Measurements from ENCODE around the gene HTR7.

HTR7 gene

DNA sequence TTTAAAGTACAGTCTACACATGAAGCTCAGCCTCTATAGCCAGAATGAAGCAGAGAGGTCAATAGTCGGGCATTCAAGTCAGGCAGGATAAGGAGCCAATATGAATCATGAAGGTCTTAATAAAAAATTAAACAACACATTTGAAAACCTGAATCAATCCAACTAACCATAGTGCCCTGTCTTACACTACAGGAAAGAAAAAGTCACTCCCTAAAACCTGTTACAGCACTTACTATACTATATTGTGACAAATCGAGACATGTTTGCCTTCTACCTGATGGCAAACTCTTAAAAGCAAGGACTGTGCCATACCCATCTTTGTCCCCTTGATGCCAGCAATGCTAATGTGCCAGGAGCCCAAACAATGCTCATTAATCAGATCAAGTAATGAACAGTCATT is 117.6 kb downstream of the HTR7 start:
- DNase-seq (ENCODE audit: low read depth in 2 of 2) = no peak

DNA sequence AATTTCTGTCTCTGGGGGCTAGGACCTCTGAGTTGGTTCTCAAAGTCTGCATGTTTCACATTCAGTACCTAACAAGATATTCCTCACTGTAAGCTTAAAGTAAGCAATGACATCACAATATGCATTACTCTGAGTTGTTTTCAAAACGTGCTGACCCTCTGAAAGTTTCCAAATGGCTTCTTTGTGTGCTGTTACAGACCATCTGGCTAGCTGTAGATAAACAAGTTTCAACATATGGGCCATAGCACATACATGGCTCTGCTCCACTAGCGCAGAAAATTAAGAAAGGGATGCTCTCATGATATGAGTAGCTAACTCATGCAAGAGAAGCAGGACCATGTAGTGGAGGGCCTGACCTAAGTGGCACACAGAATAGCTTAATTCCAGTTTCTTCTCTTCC is 119.0 kb downstream of the HTR7 start:
- DNase-seq (ENCODE audit: low read depth in 2 of 2) = no peak

DNA sequence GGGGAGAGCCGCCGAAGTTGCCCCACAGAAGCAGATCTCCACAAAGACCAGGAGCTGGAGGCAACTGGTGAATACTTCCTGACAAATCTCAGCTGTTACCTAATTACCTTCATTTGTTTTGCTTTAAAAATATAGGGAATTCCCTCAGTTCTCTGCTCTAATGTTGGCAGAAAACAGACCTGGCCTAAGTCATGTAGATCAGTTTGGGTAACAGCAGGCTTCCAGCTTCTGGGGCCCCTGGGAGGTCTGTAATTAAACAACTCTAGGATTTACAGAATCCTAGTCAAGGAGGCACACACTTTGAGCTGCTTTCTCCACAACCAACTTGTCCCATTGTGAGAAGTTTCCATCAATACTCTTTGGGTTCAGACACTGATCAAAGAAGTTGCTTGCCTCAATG is 123.4 kb downstream of the HTR7 start:
- no peak for DNase-seq (ENCODE audit: low read depth in 2 of 2)

DNA sequence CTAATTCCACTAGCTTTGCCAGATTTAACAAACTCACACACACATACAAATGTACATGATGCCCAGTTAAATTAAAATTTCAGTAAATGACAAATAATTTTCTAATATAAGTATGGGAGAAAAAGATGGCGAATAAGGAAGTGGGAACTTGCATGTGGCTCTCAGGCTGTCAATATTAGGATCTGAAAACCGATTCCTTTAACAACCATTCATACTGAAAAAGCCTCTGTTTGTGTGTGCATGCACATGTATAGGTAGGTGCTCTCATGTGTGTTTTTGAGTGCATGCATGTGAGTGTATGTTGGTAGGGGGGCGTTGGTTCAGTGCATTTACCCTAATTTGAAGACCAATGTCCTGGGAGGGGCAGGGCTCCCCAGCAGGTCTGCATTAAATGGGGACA is 125.3 kb downstream of the HTR7 start:
- DNase-seq (ENCODE audit: low read depth in 2 of 2) = no peak

DNA sequence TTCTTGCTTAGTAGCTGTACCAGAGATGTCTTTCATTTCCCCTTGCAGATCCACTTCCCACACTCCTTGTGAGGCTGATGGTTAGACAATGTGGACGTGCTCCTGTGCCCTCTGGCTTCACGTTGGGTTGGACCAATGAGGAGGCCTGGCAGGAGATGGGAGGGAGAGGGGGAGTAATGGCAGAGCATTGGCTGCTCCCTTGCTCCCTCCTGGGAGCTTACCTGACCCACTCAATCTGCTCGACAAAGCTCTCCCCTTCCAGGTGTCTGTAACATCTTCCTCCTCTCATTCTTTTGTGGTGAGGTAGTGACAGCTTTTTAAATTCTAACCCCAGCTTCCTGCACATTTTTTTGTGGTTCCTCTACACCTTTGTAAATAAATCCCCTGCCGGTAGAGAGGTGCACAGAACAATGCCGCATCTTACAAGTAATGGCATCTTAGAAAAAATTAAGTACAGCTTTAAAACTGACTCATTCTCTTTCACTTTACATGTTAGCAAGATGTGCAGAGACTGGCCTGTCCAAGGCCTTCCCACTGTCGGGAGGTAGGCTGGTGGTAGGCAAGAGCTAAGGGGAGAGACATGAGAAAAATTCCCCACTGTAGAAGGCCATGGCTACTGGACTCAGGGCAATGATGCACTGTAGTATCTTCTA is 134.3 kb downstream of the HTR7 start:
- DNase-seq (ENCODE audit: low read depth in 2 of 2) = no peak

DNA sequence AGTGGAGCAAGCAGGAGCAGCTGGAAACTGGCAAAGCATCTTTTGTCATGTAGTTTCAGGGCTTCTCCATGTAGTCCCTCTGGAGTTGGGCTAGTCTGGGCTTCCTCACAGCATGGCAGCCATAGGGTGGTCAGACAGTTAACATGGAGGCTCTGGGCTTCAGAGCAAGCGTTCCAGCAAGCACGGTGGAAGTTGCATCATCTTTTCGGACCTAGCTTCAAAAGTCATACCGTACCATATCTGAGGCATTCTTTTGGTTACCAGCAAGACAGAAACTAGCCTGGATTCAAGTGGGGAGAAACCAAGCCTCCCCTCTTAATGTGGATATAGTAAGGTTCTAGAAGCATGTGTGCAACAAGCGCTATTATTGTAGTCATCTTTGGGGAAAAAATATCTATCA is 135.0 kb downstream of the HTR7 start:
- DNase-seq (ENCODE audit: low read depth in 2 of 2) = no peak

DNA sequence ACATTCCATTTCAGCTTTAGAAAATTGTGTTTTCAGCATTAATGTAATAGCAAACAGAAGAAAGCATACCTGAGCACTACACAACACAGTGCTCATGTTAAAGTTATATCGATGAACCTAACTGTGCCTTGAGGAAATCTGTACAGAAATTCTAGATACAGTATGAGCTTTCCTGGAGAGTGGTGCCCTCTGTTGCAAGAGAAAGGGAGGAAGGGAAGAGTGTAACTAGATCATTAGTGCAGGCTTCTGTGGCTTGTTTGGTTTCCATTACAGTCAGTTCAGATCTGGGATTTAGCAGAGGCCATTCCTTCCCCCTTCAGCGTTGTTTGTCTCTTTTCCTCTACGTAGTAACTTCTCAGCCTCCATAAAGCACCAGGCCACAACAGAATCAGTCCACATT is 139.7 kb downstream of the HTR7 start:
- no peak for DNase-seq (ENCODE audit: low read depth in 2 of 2)

DNA sequence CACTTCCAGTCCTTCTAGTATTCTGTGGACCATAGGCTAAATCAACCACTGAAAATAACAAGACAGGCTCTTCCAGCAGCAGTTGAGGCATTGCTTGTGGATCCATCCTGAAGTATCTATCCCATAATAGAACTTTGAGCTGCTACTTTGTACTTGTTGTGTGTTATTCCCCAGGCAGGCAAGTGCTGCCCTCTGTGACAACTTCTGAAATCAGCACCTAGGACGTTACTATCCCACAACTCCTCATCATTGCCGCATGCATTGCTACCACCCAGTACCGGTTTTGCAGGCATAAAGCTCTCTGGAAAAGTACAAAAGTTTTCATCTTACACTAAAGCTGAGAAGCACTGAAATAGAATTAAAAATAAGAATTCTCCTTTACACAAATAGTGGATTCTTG is 145.3 kb downstream of the HTR7 start:
- no peak for DNase-seq (ENCODE audit: low read depth in 2 of 2)

DNA sequence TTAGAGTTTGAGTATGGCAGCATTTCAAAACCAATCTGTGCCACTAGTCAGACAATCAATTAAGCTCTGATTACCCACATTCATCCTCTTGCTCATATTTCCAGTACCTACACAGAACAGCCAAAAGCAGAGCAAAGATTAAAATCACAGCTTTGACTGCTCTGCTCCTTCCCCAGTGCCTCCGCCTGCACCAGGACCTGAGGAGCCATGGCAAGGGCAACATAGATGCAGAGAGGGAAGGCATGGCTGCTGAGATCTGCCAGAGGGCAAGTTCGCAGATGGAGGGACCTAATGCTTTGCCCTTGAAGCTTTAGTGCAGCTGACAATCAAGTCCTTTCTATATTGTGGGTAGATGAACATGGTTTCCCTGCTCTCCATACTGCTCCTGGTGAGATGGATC is 148.1 kb downstream of the HTR7 start:
- no peak for DNase-seq (ENCODE audit: low read depth in 2 of 2)

DNA sequence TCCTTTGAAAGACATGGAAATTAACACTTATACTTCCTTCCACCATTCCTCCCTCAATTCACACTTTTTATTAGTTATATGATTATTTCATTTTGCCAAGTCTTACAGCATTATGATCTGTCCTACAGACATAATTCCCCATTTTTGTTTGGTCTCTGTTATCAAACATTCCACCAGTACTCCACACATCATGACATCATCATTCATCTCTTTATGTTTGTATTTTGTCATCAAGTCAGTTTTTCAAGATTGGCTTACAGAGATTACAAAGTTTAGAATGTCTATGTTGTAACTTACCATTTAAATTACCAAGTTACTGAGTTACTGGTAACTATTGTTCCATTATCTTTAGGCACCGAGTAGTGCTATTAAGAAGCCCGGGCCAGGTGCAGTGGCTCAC is 150.2 kb downstream of the HTR7 start:
- DNase-seq (ENCODE audit: low read depth in 2 of 2) = no peak

DNA sequence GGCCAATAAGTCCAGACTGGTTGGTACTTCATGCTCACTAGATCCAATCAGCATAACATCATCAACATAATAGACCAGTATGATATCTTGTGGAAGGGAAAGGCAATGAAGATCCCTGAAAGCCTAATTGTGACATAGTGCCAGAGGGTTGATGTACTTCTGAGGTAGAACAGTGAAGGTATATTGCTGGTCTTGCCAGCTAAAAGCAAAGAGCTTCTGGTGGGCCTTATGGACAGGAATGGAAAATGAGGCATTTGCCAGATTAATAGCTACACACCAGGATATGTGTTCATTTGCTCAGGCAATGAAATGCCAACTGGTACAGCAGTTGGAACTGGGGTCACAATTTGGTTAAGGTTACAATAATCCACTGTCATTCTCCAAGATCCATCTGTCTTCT is 156.4 kb downstream of the HTR7 start:
- DNase-seq (ENCODE audit: low read depth in 2 of 2) = no peak

DNA sequence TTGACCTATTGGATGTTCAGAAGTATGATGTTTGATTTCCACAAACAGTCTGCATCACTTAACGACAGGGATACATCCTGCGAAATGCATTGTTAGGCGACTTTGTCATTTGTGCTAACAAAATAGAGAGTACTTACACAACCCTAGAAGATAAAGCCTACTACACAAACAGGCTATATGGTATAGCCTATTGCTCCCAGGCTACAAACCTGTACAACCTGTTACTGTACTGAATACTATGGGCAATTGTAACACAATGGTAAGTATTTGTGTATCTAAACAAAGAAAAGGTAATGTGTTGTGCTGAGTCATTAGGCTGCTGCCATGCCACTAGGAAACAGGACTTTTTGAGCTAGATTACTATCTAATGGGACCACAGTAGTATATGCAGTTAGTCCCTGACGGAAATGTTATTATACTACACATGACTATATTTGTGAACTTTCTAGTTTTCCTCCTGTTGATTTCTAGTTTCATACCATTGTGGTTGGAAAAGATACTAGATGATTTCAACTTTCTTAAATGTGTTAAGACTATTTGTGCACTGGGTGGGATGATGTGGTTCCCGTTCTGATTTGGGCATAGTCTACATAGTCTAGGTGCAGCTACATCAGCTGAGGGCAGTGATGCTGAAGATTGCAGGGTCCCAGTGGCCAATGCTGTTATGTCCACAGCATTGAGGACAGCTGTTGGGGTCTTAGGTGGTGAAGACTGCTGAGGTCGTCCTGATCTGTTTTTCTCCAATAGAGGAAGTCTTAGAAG is 161.7 kb downstream of the HTR7 start:
- no peak for DNase-seq (ENCODE audit: low read depth in 2 of 2)
